GM19238 (cell line): ENCODE measurements around the gene ABCC12.
A peak's percentile ranks its signal among the peaks of the same experiment; 100 is the strongest.
"Not testable (repeated sequence)": the region's sequence is repeated elsewhere in the genome, so short reads cannot be mapped to it uniquely, and the experiment has no call there.

ENCODE experiments used
- DNase-seq: peaks from one replicate; pipeline ENCODE4 v3.0.0; 2011; ENCODE audit warnings: low spot score; ENCODE audit not compliant: insufficient read length

The ABCC12 gene

GRCh38 chr16:48155926-48156789 lies at the start of gene ABCC12:
ABCC12 (minus strand) TSS chr16:48155993; CDS start chr16:48146424, 9,569 bp downstream.
- no peak for DNase-seq

- no peak for DNase-seq
Measured at GRCh38 chr16:48204825-48205151, 49.0 kb upstream of the ABCC12 start.

- DNase-seq, result no peak
Measured at GRCh38 chr16:48203974-48204824, 48.4 kb upstream of the ABCC12 start.

- DNase-seq, result no peak
Measured at GRCh38 chr16:48201515-48202201, 45.9 kb upstream of the ABCC12 start.

GRCh38 chr16:48197294-48197693 lies 41.5 kb upstream of the ABCC12 start:
- DNase-seq, result no peak

GRCh38 chr16:48194828-48195556 lies 39.2 kb upstream of the ABCC12 start:
- no peak for DNase-seq

GRCh38 chr16:48193846-48194245 lies 38.1 kb upstream of the ABCC12 start:
- DNase-seq, result no peak

GRCh38 chr16:48188449-48189102 lies 32.8 kb upstream of the ABCC12 start:
- peak; percentile 39 for DNase-seq

GRCh38 chr16:48187779-48188178 lies 32.0 kb upstream of the ABCC12 start:
- no peak for DNase-seq

GRCh38 chr16:48184681-48185080 lies 28.9 kb upstream of the ABCC12 start:
- no peak for DNase-seq

- DNase-seq, result no peak
Measured at GRCh38 chr16:48182979-48183537, 27.3 kb upstream of the ABCC12 start.

GRCh38 chr16:48181746-48182520 lies 26.1 kb upstream of the ABCC12 start:
- not testable (repeated sequence) for DNase-seq

- DNase-seq, result no peak
Measured at GRCh38 chr16:48180868-48181480, 25.2 kb upstream of the ABCC12 start.

GRCh38 chr16:48176635-48177408 lies 21.0 kb upstream of the ABCC12 start:
- DNase-seq, result no peak

GRCh38 chr16:48173889-48174288 lies 18.1 kb upstream of the ABCC12 start:
- no peak for DNase-seq

- DNase-seq, result no peak
Measured at GRCh38 chr16:48172682-48173081, 16.9 kb upstream of the ABCC12 start.

GRCh38 chr16:48169896-48170295 lies 14.1 kb upstream of the ABCC12 start:
- no peak for DNase-seq

- no peak for DNase-seq
Measured at GRCh38 chr16:48168075-48168474, 12.3 kb upstream of the ABCC12 start.
